ENCODE data around the gene C1S.

C1S gene

GRCh38 chr12:7107636-7108002, 47.1 kb downstream of the C1S start:
- DNase-seq = peak in 2 of 3 experiments; percentile 54 to 69

GRCh38 chr12:7108003-7108795, 47.7 kb downstream of the C1S start:
- peak in 2 of 3 experiments; percentile 82 to 83 for DNase-seq

- DNase-seq = peak; percentile 60 to 91 (median 84)
Measured at GRCh38 chr12:7108796-7109571, 48.5 kb downstream of the C1S start, which contains the start of gene C1RL. Gene C1RL (minus strand): TSS chr12:7109214. CDS start chr12:7109180, 34 bp downstream.

GRCh38 chr12:7109572-7109920, 49.0 kb downstream of the C1S start:
- DNase-seq = no peak

- no peak for DNase-seq
Measured at GRCh38 chr12:7110661-7111060, 50.1 kb downstream of the C1S start.

GRCh38 chr12:7112041-7112440, 51.5 kb downstream of the C1S start:
- no peak for DNase-seq

- peak; percentile 27 to 62 (median 36) for DNase-seq
Measured at GRCh38 chr12:7113389-7113871, 52.9 kb downstream of the C1S start.

GRCh38 chr12:7114008-7114407, 53.5 kb downstream of the C1S start:
- DNase-seq = no peak

- DNase-seq = no peak
Measured at GRCh38 chr12:7114851-7115250, 54.3 kb downstream of the C1S start.

GRCh38 chr12:7116196-7116595, 55.7 kb downstream of the C1S start:
- no peak for DNase-seq

- DNase-seq = no peak
Measured at GRCh38 chr12:7116916-7117315, 56.4 kb downstream of the C1S start.

GRCh38 chr12:7117670-7118069, 57.2 kb downstream of the C1S start:
- no peak for DNase-seq

GRCh38 chr12:7118881-7119280, 58.4 kb downstream of the C1S start:
- no peak for DNase-seq

- DNase-seq = no peak
Measured at GRCh38 chr12:7120166-7120565, 59.6 kb downstream of the C1S start.
